GM23338 (cell line): ENCODE measurements around the gene KNG1.

Experiments
- CREB1 ChIP-seq: fragments of 250-450 bp; sonication (Bioruptor Pico); IDR thresholded peaks from 2 replicates; pipeline ENCODE4 v1.5.0; 2020; ENCODE audit warnings: low read depth, mild to moderate bottlenecking, moderate library complexity
- CTCF ChIP-seq, 2 experiments: fragments of 200-600 bp in 1 of 2; sonication (generic) in 1 of 2; conservative IDR thresholded peaks; 2 replicates each; pipeline versions ENCODE4 v1.5.1 to v1.6.1; 2016 to 2017; ENCODE audit warnings: antibody characterized with exemption in 2 of 2, low read depth in 2 of 2, mild to moderate bottlenecking in 2 of 2, moderate library complexity in 1 of 2
- ETS1 ChIP-seq: IDR thresholded peaks from 2 replicates; pipeline ENCODE4 v1.6.1; 2016; ENCODE audit warnings: antibody characterized with exemption
- EZH2 ChIP-seq: fragments of 200-600 bp; sonication (generic); IDR thresholded peaks from one replicate; pipeline ENCODE4 v1.8.0; 2017; ENCODE audit warnings: antibody characterized with exemption, mild to moderate bottlenecking, low read depth; ENCODE audit not compliant: unreplicated experiment
- EZH2phosphoT487 ChIP-seq: fragments of 200-600 bp; sonication (generic); IDR thresholded peaks from one replicate; pipeline ENCODE4 v1.8.1; 2018; ENCODE audit warnings: antibody characterized with exemption; ENCODE audit not compliant: unreplicated experiment
- JUNB ChIP-seq: IDR thresholded peaks from one replicate; pipeline ENCODE4 v1.6.1; 2016; ENCODE audit warnings: antibody characterized with exemption; ENCODE audit not compliant: unreplicated experiment
- NANOG ChIP-seq: IDR thresholded peaks from 2 replicates; pipeline ENCODE4 v1.6.1; 2016; ENCODE audit warnings: antibody characterized with exemption, borderline replicate concordance
- POLR2AphosphoS5 ChIP-seq: IDR thresholded peaks from 2 replicates; pipeline ENCODE4 v1.6.1; 2016; ENCODE audit warnings: antibody characterized with exemption, low read depth
- REST ChIP-seq: IDR thresholded peaks from one replicate; pipeline ENCODE4 v1.6.1; 2018; ENCODE audit warnings: antibody characterized with exemption; ENCODE audit not compliant: unreplicated experiment

- TF ChIP-seq CTCF (conservative IDR thresholded peaks at IDR 0.05; ENCODE audit: low read depth in 2 of 2) = no peak
- no peak for TF ChIP-seq EZH2phosphoT487
- TF ChIP-seq EZH2 = no peak
- TF ChIP-seq POLR2AphosphoS5 = no peak
- TF ChIP-seq NANOG = no peak
- TF ChIP-seq REST = no peak
- TF ChIP-seq ETS1 = no peak
- TF ChIP-seq JUNB = no peak
- TF ChIP-seq CREB1 = no peak
These were observed 7.8 kb downstream of the KNG1 start for GRCh38 chr3:186724911-186725310.
